Glomerular endothelial cell (primary cell): ENCODE measurements around the gene DDO. TPM values are rescaled to one million over a fixed set of nuclear protein-coding genes. Genes with fewer than 3 reads are reported as not detected.

Source experiments
- DNase-seq: peaks from one replicate; pipeline ENCODE4 v3.0.0-alpha.2; 2011; ENCODE audit warnings: low read depth, low spot score; ENCODE audit errors: extremely low read depth
- total RNA-seq: library from RNA; depleted of rRNA; stranded (reverse); fragments of >200 nt; gene quantifications from 2 replicates; pipeline ENCODE4 v1.2.3, GENCODE V29; 2015

The DDO gene, protein sequence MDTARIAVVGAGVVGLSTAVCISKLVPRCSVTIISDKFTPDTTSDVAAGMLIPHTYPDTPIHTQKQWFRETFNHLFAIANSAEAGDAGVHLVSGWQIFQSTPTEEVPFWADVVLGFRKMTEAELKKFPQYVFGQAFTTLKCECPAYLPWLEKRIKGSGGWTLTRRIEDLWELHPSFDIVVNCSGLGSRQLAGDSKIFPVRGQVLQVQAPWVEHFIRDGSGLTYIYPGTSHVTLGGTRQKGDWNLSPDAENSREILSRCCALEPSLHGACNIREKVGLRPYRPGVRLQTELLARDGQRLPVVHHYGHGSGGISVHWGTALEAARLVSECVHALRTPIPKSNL
- total RNA-seq: 0.53 and 2.0 TPM in 2 replicates

DNA sequence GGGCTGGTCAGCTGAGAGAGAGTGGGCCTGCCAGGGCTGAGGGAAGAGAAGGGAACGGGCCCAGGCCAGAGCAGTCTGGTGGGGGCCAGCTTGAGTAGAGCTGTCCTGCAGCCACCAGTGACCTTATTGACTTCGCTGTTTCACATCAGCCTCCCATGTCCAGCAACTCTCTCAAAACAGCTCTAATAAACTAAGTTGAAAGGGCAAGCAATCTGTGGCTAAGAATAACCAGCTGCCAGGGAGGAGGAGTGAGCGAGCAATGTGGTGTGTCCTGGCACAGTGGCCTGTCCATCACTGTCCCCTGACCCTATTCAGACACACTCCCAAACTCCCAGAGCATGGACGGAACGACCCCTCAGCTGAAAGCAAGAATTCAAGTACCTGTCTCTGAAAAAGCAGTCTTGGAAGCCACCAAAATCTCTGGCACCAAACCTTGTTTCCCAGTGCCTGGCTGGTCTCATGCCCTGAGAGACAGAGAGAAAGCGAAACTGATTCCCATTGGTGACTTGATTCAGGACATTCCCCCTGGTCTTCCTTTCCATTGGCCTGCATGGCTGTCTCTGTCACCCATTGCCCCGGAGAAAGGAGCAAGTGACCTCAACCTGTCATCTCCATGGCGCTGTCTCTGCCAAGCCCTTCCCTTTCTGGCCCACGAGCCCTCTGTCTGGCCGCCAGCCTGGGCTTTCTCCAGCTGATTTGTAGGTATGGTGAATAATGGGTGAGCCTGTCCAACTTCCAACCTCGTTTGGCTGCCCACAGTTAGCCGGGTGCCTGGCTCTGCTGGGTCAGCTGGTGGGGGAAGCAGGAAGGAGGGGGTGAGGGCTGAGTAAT lies at the start of gene DDO:
TSS of gene DDO (minus strand) at position 490 of the 831 bp plus-strand sequence. CDS start 2,113 bp downstream, outside the sequence.
- DNase-seq: no peak

DNA sequence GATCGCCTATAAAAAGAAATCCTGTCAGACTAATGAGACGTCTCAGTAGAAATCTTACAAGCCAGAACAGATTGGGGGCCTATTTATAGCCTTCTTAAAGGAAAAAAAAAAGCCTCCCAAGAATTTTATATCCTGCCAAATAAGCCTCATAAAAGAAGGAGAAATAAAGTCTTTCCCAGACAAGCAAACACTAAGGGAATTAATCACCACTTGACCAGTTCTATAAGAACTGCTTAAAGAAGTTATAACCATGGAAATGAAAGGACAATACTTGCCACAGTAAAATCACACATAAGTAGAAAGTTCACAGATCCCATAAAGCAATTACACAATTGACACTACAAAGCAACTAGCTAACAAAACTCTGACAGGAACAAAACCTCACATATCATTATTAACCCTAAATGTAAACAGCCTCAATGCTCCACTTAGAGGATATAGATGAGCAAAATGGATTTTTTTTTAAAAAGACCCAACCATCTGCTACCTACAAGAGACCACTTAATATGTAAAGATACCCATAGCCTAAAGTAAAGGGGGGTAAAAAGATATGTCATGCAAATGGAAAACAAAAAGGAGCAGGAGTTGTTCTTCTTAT lies 47.6 kb upstream of the DDO start:
- DNase-seq: no peak

DNA sequence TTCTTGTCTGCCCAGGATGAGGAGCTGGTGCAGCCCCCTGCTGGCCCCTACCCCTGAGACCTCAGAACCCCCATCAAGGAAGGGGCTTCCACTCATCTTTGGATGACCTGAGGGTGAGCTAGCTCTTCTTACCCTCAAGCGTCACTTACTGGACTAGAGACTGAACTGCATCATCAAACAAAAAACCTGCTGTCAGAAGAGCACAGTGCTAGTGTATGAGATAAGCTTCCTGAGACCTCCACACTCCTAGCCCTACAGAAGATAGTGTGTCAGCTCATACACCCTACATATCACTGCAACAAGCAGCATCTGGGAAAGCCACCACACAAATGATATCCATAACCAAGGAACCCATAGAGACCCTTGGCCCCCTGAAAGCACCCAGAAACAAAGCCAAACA lies 46.0 kb upstream of the DDO start:
- no peak for DNase-seq

DNA sequence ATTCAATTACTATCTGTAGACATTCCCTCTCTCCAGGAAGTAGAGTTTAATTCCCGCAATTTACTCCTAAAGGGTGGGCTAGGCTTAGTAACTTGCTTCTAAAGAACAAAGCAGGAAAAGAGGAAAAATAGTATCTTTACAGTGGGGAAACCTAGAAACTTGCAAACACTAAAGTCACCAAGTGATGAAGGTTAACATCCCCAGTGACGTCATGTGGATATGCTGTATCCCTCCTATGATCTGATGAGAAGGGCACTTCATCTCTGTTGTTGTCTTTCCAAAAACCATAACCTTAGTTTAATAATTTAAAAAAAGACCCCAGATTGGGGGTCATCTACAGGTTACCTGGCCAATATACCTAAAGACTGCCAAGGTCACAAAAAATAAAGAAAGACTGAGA lies 43.8 kb upstream of the DDO start:
- no peak for DNase-seq

DNA sequence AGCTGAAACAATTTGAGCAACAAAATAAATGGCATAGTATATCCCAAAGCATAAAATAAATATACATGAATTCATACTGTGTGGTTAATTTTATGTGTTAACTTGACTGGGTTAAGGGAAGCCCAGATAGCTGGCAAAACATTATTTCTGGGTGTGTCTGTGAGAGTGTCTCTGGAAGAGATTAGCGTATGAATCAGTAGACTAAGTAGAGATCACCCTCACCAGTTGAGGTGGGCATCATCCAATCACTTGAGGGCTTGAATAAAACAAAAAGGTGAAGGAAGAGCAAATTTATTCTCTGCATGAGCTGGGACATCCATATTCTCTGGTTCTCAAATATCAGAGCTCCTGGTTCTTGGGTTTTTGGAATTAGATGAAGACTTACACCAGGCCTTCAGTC lies 43.1 kb upstream of the DDO start:
- no peak for DNase-seq

DNA sequence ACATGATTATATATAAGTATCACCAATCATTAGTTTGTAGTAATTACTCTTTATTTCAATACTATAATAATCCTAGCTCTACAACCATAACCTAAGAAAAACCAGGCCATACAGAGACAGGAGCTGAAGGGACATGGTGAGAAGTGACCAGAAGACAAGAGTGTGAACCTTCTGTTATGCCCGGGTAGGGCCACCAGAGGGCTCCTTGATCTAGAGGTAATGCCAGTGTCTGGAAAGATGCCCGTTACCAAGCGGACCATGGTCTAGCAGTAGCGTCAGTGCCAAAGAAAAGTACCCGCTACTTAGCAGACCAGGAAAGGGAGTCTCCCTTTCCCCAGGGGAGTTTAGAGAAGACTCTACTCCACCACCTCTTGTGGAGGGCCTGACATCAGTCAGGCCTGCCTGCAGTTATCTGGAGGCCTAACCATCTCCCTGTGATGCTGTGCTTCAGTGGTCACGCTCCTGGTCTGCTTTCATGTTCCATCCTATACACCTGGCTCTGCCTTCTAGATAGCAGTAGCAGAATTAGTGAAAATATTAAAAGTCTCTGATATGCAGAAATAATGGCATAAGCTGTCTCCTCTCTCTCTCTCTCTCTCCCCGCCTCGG lies 42.3 kb upstream of the DDO start:
- peak; percentile 18 for DNase-seq

DNA sequence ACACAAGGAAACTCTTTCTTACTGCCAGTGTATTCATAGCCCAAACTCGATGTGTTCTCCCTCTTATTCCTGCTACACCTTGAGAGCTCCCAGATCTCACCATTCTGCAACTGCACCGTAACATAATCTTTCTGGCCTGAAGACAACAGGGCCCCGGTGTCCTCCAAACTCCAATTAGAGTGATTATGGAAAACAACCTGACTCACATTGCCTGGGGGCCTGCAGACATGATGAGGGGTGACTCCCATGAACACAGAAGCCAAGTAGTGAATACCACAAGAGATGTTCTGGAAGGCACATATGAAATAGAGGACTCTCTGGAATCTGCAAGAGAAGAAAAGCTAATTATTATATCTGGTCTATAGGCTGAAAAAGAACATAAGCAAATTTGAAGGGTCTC lies 41.3 kb upstream of the DDO start:
- DNase-seq: no peak

DNA sequence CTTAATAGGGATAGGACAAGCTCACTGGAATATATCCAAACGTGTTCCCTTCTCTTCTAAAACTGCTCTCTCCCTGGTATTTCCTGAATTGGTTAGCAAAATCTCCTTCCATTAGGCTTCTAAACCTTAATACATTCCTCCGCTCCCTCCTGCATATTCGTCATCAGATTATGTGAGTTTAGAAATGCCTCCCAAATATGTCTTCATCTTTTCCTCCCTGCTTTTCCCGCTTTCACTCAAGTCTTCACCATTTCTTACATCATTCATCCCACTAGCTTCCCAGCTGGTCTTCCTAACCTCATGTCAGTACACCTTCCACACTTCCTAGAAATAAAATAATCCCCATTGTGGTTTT lies 34.1 kb upstream of the DDO start:
- DNase-seq: no peak

DNA sequence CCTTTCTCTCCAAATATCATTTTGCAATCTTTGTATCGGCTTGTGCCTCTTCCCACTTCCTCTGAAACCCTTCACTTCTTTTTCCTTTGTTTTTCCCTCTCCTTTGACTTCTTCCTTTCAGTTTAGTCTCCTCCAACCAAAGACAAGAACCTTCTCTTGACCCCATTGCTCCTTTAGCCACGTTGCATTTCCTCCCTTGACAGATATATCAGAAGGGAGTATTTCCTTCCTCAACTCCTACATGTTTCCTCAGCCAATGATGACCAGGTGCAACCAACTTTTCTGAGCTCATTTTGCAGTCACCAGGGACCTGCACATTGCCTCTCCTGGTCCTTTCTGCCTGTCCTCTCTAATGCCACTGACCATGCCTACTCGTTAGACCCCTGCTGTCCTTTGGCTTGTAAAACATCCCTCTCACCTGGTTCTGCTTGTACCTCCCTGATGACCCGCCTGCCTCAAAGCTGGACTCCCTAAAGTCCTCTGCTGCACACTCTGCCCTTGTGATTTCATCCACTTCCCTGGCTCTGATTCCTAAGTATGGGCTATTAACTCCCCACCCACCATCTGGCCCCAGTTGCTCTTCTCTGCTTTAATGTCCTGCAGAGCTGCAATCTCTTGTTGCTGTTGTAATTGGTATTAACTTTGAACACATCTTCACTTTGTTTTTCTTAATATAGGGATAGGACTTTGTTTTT lies 33.6 kb upstream of the DDO start:
- DNase-seq: no peak

DNA sequence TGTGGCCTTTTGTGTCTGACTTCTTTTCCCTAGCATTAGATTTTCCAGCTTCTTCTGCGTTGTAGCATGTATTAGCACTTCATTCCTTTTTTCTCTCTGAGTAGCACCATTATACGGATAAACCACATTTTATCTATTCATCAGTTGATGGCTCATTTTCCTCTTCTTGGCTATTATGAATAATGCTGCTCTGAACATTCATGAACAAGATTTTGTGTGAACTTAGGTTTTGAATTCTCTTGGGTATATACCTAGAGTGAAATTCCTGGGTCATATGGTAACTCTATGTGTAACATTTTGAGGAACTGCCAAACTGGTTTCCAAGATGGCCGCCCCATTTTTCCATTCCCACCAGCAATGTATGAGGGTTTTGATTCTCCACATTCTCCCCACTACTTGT lies 32.4 kb upstream of the DDO start:
- no peak for DNase-seq

DNA sequence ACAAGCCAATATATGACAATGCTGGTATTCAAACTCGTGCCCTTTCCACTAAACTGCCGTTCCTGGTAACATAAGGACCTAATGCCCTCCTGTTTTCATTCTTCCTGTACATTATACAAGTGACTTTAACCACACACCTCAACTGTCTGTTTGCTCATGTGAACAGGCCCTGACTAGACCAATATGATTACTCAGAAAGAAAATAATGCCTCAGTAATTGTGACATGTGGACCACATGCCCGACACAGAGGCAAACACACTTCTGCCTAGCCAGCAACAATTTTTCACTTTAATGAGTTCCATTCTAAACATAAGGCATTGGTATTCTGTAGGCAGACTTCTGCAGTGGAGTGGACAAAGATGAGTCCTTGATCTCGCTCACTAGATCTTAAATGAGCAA lies 31.0 kb upstream of the DDO start:
- no peak for DNase-seq

DNA sequence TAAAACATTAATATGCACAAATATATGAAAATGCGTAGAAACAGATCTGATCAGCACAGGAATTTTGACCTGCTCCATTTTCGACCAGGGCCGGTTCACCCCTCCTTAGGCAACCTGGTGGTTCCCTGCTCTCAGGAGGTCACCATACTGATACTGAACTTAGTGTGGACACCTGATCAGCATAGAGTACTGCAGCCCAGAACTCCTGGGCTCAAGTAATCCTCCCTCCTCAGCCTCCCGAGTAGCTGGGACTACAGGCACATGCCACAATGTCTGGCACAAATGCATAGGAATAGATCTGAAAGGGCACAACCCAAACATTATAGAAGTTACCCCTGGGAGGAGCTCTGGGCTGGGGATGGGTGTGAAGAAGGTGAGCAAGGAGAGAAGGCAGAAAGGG lies 24.7 kb upstream of the DDO start:
- no peak for DNase-seq

DNA sequence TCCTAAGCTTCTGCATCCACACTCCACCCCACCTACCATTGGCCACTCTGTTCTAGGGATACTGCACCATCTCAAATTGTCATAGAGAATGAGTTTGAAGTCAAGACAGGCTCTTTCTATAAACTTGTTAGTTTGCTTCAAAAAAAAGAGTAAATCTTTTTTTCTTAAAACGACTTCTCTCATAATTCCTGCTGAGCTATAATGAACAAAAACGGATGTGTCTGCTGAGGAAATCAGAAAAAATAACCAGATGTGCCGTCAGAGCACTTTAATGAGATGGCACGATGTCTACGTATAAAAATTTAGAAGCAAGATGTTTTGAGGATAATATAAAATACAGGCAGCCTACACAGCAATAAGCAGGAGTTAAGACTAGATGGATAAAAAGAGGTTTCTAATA lies 24.0 kb upstream of the DDO start:
- DNase-seq: no peak

DNA sequence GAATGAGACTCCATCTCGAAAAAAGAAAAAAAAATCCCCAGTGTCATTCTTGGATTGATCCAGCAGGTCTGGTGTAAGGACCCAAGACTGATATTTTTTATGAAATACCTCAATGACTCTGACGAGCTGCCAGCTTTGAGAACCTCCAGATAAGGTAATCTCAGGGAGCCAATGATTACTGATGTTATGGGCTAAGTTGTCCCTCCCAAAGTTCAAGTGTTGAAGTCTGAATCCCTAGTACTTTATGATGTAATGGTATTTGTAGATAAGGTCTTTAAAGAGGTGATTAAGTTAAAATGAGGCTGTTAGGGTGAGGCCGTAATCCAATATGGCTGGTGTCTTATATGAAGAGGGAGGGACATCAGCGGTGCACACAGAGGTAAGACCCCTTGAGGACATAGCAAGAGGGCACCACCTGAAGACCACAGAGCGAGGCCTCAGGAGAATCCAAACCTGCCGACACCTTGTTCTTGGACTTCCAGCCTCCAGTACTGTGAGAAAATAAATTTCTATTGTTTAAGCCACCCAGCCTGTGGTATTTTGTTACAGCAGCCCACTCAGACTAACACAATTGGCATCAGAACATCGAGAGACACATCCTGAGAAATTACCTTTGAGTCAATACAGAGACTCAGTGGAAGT lies 19.7 kb upstream of the DDO start:
- no peak for DNase-seq

DNA sequence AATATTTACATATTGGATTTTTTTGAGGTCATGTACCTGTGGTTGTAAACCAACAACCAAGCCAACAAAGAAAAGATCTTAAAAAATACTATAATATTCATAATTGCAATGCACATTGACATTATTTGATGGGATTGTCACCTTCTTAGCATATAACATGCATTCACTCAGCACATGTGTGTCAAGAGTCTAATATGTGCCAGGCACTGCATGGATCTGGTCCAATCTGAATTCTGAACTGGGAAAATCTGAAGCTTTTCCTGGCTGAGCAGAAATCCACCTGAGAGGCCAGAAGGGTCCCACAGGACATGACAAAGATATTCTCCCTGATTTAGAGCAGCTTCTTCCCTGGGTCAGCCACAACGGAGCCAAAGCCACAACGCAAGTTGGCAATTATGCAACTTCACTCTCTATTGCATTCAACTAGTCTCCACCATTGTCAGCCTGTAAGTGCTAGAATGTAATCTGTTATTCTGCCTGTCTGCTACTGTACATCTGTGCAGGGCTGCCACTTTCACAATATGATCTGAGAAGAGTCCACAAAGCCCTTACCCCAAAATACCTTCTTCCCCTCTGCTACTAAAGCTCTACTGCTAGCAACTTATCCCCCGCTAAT lies 17.0 kb upstream of the DDO start:
- no peak for DNase-seq

DNA sequence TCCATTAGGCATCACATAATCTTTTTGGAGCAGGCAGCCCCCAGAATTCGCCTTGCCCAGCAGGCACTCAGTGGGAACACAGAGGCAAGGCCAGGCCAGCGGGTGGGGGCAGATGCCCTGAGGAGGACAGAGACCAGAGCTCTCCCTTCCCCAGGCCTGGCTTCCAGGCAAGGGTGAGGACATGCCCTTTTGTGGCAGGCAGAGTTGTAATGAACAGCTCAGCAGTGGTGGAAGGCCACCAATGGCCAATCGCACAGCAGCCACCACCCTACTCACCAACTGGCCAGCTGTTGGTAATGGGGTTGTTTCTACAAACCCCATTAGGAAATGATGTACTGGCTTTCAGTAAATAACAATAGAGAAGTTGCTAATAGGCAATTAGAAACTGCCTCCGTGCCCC lies 15.4 kb upstream of the DDO start:
- DNase-seq: no peak

DNA sequence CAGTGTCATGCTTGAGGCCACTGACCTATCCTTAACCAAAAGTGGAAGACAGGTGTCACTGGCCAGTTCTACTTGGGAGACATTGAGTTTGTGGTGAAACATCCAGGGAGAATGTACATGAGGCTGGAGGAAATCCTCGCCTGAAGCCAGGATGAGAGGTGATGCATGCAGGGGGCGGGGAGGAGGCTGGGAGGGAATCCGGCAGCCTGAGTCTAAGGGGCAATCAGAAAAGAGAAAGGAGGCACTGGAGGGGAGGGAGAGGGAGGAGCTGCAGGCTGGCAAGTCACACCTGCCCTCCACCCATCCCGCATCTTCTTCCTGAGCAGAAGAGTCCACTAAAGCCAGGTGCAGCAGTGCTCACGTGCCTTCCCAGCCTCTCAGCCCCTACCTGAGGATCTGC lies 14.9 kb upstream of the DDO start:
- no peak for DNase-seq

DNA sequence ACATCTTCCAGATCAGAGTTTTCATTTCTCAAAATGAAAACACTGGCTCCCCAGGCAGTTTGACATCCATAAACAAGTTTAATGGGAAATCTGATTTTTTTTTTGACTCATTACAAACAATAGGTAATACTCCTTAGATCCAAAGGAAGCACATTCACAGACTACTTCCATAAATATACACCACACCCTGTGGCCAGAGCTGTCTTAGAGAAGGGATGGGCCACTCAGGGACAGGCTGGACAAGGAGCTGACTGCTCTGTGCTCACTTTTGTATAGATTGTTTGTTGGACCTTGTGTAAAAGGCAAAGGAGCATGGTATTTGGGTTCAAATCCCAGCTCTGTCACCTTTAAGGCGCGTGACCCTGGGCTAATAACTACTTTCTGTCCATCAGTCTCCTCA lies 12.8 kb upstream of the DDO start:
- DNase-seq: no peak

DNA sequence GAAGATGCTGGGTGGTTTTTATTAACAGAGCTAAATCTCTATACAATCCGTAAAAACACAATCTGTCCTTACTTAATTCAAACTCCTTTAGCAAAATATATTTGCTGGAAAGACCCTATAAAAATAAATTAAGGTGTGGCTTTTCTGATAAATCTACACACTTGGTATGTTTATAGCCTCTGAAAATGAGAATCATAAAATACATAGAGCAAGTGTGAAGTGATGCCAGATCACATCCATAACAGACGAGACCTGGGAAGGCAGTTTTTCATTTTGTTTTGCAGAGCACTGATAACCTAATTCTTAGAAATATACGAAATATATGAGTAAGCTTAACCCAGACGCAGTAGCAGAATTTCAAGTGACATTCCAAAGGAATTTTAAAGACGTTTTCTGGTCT lies 10.4 kb upstream of the DDO start:
- DNase-seq: no peak

DNA sequence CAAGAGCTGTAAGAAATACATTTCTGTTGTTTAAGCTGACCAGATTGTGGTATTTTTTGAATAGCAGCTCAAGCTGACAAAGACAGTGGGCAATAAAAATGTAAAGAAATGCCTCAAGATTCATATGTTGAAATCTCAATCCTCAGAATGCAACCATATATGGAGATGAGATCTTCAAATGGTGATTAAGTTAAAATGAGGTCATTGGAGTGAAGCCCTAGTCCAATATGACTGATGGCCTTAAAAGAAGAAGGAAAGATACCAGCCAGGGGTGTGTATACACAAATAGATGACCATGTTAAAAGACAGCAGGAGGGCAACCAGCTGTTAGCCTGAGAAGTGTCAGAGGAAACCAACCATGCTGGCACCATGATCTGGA lies 7.1 kb upstream of the DDO start:
- DNase-seq: no peak
